NCI-H2029 treated with DMSO at 0.1 percent for 48 hours (cell line): ENCODE measurements around the gene IMMP2L.

ENCODE experiments used
- DNase-seq: peaks from one replicate; lab custom pipeline; 2025; lab: John Stamatoyannopoulos, UW

Gene IMMP2L

GRCh38 chr7:110797656-110798055, 764.6 kb downstream of the IMMP2L start:
- no peak for DNase-seq

GRCh38 chr7:110790992-110791391, 771.3 kb downstream of the IMMP2L start:
- DNase-seq = no peak

DNA sequence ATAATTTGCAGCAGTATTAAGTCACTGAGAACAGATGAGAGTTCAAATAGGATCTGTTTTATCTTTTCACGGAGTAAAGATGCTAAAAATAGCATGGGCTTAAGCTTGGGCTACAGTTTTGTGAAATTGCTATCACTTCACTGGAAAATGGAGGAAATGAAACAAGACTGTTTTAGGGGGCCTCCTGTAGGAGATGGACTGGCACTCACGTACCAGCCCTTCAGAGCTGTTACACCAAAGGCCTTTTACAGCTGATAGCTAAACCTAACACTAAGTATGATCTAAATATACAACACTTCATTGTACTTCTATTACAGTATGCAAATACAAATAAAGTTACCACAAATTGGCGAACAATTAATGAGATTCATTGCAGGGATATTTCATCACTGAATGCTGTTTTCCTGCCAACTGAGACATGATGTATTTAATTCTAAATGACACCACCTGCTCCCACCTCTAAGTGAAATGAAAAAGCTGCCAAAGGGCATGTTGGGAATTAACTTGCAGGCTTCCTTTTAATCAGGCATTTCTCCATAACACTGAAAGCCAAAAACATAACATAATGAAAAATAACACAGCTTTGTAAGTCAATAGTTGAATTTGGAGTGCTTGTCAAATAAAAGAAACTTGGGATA, 775.8 kb downstream of the IMMP2L start:
- no peak for DNase-seq

GRCh38 chr7:110784749-110785148, 777.5 kb downstream of the IMMP2L start:
- no peak for DNase-seq

DNA sequence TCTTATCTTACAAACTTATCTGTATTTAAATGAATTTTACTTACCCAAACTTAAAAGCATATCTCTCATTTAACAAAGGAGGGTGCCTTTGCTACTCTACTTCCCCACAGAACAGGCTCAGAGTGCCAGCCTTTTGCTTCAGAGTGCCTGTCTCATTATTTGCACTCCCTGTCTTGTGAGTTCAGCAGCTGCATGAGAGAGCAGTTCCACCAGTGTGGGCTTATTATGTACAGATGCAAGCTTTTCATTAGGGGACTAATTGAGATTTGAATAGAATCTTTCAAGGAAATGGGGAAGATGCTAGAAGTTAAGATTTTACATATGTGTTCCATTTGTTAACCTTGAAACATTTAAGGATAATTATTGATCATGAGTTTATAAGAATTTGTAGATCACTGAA, 781.6 kb downstream of the IMMP2L start:
- no peak for DNase-seq

DNA sequence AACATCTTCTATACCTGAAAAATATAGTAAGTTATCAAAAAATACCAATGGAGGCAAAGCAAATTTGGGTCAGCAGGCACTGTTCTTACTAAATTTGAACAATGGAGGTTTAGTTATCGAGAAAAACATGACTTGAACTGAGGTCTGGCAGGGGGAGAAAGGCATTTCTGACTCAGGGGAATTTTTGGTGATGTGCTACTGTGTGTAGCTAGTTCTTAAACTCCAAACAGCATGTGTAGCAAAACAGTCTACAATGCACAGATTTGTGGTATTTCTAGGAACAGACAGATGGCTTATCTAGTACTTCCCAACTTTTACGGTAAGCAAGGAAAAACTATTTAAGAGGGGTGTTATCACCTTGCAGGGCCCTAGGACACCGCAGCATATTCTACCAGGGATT, 783.0 kb downstream of the IMMP2L start:
- no peak for DNase-seq

DNA sequence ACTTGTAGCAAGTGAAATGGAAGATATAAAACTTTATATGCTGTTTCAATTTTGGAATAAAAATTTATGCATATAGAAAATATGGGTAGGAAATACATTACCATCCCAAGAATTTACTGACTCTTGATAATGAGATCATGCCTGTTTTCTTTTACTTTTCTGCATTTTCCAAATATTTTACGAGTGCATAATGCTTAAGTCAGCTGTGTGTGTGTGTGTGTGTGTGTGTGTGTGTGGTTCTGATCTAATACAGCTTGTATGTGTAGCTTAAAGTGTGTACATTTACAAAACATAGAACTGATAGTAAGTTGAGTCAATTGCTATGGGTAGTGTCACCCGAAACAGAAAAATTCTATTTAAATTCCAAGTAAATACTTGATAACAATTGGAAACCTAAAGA, 787.2 kb downstream of the IMMP2L start:
- no peak for DNase-seq

GRCh38 chr7:110774071-110774470, 788.2 kb downstream of the IMMP2L start:
- DNase-seq = no peak

DNA sequence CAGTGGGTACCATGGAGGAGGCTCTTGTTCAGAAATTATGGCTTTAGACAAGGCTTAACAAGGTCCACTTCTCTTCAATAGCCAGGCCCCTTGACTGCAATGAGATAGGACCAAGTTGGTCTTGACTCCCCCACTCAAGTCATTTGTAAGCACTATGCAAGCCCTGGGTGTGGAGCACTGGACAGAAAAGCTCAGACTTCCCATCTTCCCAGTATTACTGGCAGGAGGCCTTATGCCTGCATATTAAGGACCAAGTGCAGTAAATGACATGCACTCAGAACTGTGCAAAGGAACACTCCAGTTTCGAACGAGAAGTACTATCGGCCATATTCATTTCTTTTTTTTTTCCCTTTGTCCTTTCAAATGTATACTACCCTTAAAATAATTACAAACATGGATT, 789.7 kb downstream of the IMMP2L start:
- DNase-seq = no peak

- DNase-seq = no peak
Measured at GRCh38 chr7:110771717-110772116, 790.6 kb downstream of the IMMP2L start.

DNA sequence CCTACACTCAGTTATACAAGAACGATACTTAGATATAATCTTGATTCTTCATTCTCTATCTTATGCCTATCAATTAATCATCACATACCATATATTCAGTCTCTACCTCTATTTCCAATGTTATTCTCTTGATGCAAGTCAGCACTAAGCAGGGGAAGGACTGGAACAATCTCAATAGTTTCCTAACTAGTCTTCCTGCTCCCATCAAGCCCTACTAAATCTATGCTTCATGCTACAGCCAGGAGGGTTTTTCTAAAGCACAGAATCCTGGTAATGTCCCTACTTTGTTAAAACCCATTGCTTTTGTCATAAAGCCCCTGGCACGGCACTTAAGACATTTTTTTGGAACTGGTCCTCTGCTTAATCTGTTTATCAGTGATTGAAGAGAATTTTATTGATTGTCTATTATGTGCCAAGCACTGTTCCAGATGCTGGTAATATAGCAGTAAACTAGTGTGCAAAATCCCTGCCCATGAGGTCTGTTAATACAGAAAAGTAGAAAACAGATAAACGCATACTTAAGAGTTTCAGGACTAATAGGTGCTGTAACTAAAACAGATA, 794.7 kb downstream of the IMMP2L start:
- DNase-seq = no peak

DNA sequence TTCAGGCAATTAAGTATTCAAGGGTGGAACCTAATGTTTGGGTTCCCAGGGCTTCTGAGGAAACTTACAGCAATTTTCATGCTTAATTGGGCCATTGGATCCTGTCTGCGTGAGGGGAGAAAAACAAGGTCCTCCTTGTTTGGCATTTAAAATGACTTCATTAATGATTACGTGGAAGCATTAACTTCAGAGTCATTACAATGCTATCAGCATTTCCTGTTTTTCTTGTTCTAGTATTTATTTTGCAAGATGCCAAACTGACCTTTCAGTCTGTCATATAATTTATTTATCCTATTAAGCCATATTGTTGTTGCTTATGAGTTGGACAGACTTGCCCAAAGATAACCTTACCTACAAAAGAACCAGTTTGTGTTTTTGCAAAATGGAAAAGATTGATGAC, 795.4 kb downstream of the IMMP2L start:
- DNase-seq = no peak

DNA sequence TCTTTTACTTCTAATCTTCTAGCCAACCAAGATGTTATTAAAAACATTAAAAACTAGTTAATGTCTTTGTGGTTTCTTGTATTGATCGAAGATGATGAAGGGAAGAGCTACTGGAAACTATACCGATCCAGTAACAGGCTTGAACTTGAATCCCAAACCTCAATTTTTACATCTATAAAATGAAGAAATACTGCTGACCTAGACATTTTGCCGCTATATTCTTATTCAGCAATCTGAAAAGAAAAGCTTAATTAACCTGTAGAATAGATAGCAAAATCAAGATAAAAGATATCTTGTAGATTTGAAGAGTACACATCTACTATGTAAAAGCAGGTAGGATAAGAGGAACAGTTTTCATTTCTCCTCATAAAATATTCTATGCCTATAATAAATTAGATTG, 797.4 kb downstream of the IMMP2L start:
- no peak for DNase-seq

DNA sequence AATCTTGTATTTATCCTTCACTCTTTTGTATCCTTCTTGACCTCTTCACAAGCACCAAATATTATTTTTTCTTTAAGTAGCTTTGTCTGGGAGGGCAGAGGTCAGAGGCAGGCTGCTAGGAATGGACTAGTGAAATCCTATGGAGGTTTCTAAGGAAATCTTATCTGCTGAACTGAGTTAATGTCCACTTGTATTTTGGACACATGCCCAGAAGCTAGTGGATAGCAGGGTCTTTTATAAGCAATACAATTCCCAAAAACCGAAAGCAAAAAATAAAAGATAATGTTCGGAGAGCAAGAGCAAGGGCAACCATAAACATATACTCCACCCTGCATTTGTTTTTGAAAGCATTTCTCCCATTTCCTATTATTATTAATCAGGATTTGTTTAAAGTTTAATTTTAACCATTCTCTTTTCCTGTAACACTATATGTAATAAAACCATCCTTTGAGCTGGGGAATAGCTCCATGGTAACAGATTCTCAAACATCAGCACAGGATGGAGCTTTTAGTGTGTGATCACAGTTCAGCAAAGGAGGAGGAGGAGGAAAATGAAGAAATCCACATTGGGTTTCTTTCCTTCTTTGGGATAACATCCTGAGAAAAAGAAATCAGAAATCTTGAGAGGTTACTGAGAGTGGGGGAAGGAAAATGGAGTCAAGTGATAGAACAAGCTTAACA, 799.6 kb downstream of the IMMP2L start:
- peak; percentile 43 for DNase-seq

GRCh38 chr7:110760341-110760740, 802.0 kb downstream of the IMMP2L start:
- DNase-seq = no peak

GRCh38 chr7:110759069-110759468, 803.2 kb downstream of the IMMP2L start:
- DNase-seq = no peak

GRCh38 chr7:110754649-110755048, 807.6 kb downstream of the IMMP2L start:
- DNase-seq = no peak

DNA sequence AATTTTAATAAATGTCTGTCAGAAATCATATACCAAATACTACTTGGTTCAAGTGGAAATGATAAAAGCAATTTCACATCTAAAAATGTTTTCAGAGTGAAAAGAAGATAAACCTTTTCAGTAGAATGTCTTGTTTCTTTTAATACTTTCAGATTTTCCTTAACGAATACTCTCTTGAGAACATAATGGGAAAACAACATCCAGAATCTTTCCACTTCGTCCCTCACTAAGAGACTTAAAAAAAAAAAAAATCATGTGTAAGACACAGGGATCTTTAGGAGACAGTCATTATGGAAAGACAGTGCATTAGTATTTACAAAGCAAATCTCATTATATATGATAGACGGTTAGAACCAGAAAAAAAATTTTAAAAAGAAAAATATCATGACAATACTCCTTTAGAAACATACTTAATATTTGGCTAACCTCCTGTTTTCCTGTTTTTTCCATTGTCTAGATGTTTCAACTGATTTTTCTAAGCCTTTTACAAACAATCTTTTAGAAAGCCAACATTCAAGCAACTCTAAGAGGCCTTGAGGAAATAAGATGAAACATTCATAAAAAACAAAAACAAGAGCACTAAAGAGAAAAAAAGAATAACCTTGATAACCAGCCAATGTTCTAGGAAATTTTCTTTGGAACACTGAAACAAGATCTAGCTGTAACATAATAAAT, 811.2 kb downstream of the IMMP2L start:
- no peak for DNase-seq

DNA sequence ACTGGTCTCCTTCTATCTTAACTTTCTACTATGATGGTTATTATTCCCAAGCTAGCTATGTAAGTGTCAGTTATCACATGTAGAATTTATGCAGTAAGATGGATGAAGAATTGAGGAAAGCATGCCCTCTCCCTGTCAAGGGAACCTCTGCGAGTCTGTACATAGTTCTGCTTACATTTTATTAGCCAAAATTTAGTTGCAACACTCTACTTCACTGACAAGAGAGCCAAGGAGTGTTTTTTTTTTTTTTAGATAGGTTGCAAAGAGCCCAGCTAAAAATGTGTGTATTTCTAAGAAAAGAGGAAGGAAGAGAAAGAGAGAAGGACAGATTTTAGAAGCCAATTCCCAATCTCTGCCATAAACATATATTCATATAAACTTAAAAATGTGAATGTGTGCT, 829.1 kb downstream of the IMMP2L start:
- no peak for DNase-seq

GRCh38 chr7:110724811-110725210, 837.5 kb downstream of the IMMP2L start:
- no peak for DNase-seq

GRCh38 chr7:110721395-110721794, 840.9 kb downstream of the IMMP2L start:
- no peak for DNase-seq

DNA sequence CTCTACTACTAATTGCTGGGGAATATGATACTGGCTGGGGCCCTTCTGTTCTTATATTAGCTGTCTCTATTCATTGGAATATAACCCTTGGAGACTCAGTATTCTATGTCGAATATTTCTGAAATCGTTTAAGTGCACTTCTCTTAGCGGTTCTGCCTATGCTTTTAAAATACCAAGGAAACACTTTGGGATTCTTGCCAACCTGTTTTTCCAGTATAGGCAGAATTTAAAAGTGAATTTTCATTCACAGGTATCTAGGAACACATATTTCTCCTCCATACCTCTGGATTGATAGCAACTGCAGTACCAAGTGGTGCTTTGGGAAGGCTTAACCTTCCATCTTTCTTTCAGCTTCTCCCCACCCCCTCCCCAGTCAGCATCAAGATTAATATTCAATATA, 841.7 kb downstream of the IMMP2L start:
- DNase-seq = no peak

GRCh38 chr7:110719741-110720140, 842.6 kb downstream of the IMMP2L start:
- DNase-seq = no peak
